Measurements from ENCODE around the gene RALGPS1.

DNA sequence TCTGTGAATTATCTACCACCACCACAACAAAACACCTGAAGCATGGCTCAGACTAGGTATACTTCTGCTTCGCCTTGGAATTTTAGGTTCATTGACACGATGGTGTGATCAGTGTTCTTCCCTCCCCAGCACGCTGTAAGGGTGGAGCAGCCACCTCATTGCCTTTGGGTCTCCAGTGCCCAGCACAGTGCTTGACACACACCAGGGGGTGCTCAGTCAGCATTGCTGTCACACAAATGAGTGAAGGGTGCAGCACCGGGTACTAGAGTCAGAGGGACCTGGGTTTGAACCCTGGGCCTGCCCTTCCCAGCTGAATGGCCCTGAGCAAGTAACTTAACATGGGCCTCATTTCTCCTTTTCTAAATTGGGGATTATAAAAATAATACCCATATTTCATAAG lies 217.8 kb downstream of the RALGPS1 start:
- TF ChIP-seq, protein P1, sequence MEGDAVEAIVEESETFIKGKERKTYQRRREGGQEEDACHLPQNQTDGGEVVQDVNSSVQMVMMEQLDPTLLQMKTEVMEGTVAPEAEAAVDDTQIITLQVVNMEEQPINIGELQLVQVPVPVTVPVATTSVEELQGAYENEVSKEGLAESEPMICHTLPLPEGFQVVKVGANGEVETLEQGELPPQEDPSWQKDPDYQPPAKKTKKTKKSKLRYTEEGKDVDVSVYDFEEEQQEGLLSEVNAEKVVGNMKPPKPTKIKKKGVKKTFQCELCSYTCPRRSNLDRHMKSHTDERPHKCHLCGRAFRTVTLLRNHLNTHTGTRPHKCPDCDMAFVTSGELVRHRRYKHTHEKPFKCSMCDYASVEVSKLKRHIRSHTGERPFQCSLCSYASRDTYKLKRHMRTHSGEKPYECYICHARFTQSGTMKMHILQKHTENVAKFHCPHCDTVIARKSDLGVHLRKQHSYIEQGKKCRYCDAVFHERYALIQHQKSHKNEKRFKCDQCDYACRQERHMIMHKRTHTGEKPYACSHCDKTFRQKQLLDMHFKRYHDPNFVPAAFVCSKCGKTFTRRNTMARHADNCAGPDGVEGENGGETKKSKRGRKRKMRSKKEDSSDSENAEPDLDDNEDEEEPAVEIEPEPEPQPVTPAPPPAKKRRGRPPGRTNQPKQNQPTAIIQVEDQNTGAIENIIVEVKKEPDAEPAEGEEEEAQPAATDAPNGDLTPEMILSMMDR (conservative IDR thresholded peaks at IDR 0.05), result no peak
- TF ChIP-seq ZFX (IDR thresholded peaks at IDR 0.05), result no peak
